Gastrocnemius medialis (tissue), 4 donors: ENCODE results near the gene SHISAL1.

Experiments
- CTCF ChIP-seq, 5 experiments: fragments of 450-650 bp in 3 of 5; fragments of 200-600 bp in 2 of 5; sonication (generic) in 2 of 5; IDR thresholded peaks in 4 of 5; conservative IDR thresholded peaks in 1 of 5; 1 replicate in 4 of 5; 2 replicates in 1 of 5; pipeline ENCODE4 v1.5.1; 2016 to 2019; ENCODE audit warnings: antibody characterized with exemption in 5 of 5, mild to moderate bottlenecking in 3 of 5, moderate library complexity in 3 of 5
- POLR2A ChIP-seq, 2 donors: fragments of 450-650 bp; IDR thresholded peaks; one replicate each; pipeline ENCODE4 v1.6.1; 2017; ENCODE audit warnings: antibody characterized with exemption in 2 of 2, mild to moderate bottlenecking in 2 of 2, moderate library complexity in 2 of 2

DNA sequence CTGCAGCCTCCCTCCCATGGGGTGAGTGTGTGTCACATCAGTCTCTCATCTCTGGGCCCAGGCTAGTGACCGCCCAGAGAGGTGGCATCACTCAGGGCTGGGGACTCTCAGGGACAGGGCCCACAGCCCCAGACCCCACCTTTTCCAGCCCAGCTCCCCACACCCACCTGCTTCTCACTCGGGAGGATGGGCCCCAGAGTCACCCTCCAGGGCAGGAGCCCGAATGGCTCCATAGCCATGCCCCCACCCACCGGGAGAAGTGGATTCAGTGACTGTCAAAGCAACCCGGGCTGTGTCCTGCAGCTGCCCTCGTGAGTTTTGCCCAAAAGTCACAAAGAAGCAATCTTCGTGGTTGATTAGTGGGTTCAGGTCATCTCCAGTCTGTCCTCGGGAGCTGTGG lies 106.1 kb downstream of the SHISAL1 start:
- TF ChIP-seq POLR2A (IDR thresholded peaks at IDR 0.05) (no peak), CTCF (IDR thresholded peaks at IDR 0.05 in 4 of 5, conservative IDR thresholded peaks at IDR 0.05 in 1 of 5) (no peak)
